ENCODE results near the gene ZNF432. TPM values are rescaled to one million over a fixed set of nuclear protein-coding genes. Genes with fewer than 3 reads are reported as not detected.
"Not testable (repeated sequence)": the region's sequence is repeated elsewhere in the genome, so short reads cannot be mapped to it uniquely, and the experiment has no call there.

The ZNF432 gene
- total and polyA plus RNA-seq, 10 of the 15 experiments (the other 5 are each of a cell fraction or from before 2014, with no cell fraction given) = 1.7 to 7.2 (median 4.3) TPM

DNA sequence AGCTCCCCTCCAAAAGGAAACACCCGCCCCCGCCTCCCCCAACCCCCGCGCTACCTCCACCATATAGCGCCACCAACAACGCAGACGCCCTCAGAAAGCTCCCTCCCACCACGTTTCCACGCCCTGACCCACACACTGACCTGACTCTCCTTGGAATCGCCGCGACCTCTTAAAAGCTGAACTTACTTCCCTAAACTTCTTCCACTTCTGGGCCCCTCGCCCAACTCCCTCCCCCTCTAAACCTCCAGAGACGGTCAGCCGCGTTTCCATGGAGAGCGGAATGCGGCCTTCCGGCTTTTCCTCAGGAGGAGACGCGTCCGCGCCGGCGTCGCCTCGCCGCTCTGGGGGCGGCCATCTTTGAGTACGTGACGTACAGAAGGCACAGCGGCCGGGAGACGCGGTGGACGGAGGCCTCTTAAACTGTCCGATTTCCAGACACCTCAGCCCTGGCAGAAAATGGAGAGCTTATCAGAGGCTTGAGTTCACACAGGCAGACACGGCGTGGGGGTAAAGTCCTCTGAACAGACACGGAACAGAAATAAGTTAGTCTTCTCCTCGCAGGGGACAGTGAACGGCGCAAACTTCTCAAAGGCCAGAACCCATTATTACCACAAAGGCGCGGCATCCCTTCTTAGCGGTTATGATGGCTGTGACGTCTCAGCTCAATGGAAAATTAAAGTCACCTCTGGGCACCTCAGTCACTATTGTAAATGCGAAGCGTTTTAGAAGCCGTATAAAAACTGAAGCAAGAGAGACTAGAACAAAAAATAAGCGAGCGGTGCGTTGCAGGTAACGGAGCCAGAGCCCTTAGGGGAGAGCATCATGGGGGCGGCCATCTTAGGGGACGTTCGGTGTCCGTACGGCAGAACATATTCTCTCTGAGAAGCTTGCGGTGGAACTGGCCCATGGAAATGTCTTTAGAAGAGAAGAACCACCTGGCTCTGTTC lies at the start of gene ZNF432 (continued):
- TF ChIP-seq IKZF2 (IDR thresholded peaks at IDR 0.05) = peak; percentile 63 to 77
- peak; percentile 86 for TF ChIP-seq POLR2A (IDR thresholded peaks at IDR 0.05; ENCODE audit: low read depth, low read length)
- TF ChIP-seq CREB1 (IDR thresholded peaks at IDR 0.05; ENCODE audit: low read depth) = peak; percentile 86

GRCh38 chr19:52096416-52096815 lies 47.8 kb upstream of the ZNF432 start:
- DNase-seq (ENCODE audit: low read depth, low spot score); H3K79me2 ChIP-seq (ENCODE audit: control insufficient read depth, insufficient read depth, low read length); CTCF ChIA-PET; H3K27ac ChIP-seq (ENCODE audit: control insufficient read depth, insufficient read depth); H3K36me3 ChIP-seq (ENCODE audit: control insufficient read depth in 2 of 2, insufficient read depth in 2 of 2, low read length in 1 of 2); ATAC-seq; FAIRE-seq; POLR2A ChIA-PET; RAD21 ChIA-PET (ENCODE audit: unreplicated experiment); H3K4me2 ChIP-seq (ENCODE audit: control insufficient read depth, insufficient read depth); H4K20me1 ChIP-seq (ENCODE audit: control insufficient read depth, insufficient read depth); BruUV-seq (replicated peaks); SMC1A ChIA-PET (ENCODE audit: uncharacterized antibody, unreplicated experiment); H3K27me3 ChIP-seq (replicated peaks in 1 of 2; ENCODE audit: control insufficient read depth in 2 of 2, insufficient read depth in 2 of 2, low read length in 1 of 2); in situ Hi-C loops (cut with MboI); intact Hi-C loops (cut with micrococcal nuclease; ENCODE audit: unreplicated experiment); H3K9ac ChIP-seq (ENCODE audit: control insufficient read depth, insufficient read depth, low read length); H2AFZ ChIP-seq (ENCODE audit: control insufficient read depth, low read depth, low read length); H3K4me1 ChIP-seq (ENCODE audit: control insufficient read depth, insufficient read depth, low read length); H3K4me3 ChIP-seq: not testable (repeated sequence)
- H3K9me3 ChIP-seq (replicated peaks; ENCODE audit: control insufficient read depth, insufficient read depth, low read length) = peaks cover 26% of the 10 kb centered on the region; the same call in 2 of the 3 replicates
- 92% methylated on average over 3 of the region's 3 CpGs for WGBS (ENCODE audit: insufficient coverage, insufficient replicate concordance, low lambda C conversion rate, missing lambda C conversion rate)
